Stimulated activated CD8-positive, alpha-beta memory T cell treated with anti-CD3 and anti-CD28 coated beads, Interleukin-12 subunit alpha, Interleukin-12 subunit beta, amount 100 ng/mL, for 24 hours (primary cell): ENCODE results near the gene GOLGA8J.
"Not testable (repeated sequence)": the region's sequence is repeated elsewhere in the genome, so short reads cannot be mapped to it uniquely, and the experiment has no call there.

Experiments
- DNase-seq: peaks from one replicate; pipeline ENCODE4 v3.0.0-alpha.2; 2020; ENCODE audit errors: extremely low read depth

Gene GOLGA8J

GRCh38 chr15:30080816-30081215 is 1.9 kb upstream of the GOLGA8J start:
- DNase-seq: not testable (repeated sequence)

GRCh38 chr15:30097827-30098226 is 15.1 kb downstream of the GOLGA8J start:
- DNase-seq: not testable (repeated sequence)

- not testable (repeated sequence) for DNase-seq
These were observed 20.1 kb downstream of the GOLGA8J start for GRCh38 chr15:30102890-30103289.

GRCh38 chr15:30103941-30104507 is 21.3 kb downstream of the GOLGA8J start:
- DNase-seq: not testable (repeated sequence)

GRCh38 chr15:30110591-30110990 is 27.8 kb downstream of the GOLGA8J start:
- not testable (repeated sequence) for DNase-seq

- DNase-seq: not testable (repeated sequence)
These were observed 47.3 kb downstream of the GOLGA8J start for GRCh38 chr15:30130066-30130465.

GRCh38 chr15:30134751-30135150 is 52.0 kb downstream of the GOLGA8J start, which contains the start of gene GOLGA8T:
Gene GOLGA8T (plus strand): TSS chr15:30135051. CDS start chr15:30135149, 98 bp downstream.
- not testable (repeated sequence) for DNase-seq
